Stimulated activated CD8-positive, alpha-beta memory T cell treated with anti-CD3 and anti-CD28 coated beads, Interleukin-7, amount 100 ng/mL, for 4 hours (primary cell): ENCODE data around the gene SLC35F1.

Experiments used
- DNase-seq, 2 donors: peaks; one replicate each; pipeline ENCODE4 v3.0.0-alpha.2; 2020; ENCODE audit warnings: low read depth in 2 of 2

SLC35F1 gene

DNA sequence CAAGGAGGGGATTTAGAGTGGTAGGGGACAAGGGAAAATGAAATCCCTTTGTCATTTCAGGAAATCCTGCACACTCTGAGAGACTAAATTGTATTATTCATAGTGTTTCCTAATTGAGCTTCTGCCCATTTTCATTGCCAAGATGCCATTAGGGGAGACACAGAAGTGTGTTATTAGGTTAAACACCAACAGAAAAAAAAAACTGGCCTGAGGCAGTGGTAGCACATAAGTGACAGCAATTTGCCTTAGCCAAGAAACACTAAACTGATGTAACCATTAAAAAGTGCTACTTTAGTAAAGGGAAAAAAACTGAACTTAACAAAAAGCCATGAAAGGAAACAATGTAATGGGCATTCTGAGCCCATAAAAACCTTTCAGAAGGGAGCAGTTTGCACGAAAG is 370.6 kb downstream of the SLC35F1 start:
- no peak for DNase-seq

DNA sequence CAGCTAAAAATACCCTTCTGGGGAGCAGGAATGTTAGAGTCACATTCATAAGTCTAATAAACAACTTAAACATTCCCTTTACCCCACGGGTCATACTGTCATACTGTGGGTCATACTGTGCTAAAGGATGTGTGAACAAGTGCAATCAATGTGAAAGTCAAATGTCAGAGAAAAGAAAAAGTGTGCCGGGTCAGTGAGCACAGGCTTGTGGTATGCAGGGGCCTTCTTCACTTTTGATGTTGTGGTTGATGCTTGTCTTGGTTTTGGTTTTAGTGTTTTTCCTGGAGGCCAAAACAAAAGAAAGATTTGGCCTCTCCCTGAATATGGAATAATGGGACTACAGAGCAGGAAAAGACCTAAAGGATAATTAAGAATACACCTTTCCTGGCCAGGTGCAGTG is 373.1 kb downstream of the SLC35F1 start:
- no peak for DNase-seq

DNA sequence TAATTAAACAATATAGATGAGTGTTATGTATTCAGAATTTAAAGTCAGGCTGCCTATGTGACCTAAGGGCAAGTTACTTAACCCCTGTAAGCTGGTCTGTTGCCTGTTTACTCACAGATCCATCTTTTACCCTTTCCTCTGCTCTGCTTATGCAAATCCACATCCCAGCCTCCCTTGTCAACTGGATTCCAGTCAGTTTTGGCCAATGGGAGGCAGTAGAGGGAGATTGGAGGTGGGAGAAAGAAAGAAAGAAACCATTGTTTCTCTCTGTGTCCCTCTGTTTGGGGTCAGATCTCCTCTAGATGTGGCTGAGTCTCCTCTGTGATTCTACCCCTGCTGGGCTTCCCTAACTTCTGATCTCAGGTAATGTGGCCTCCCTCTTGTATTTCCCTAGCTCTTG is 374.2 kb downstream of the SLC35F1 start:
- DNase-seq: no peak

DNA sequence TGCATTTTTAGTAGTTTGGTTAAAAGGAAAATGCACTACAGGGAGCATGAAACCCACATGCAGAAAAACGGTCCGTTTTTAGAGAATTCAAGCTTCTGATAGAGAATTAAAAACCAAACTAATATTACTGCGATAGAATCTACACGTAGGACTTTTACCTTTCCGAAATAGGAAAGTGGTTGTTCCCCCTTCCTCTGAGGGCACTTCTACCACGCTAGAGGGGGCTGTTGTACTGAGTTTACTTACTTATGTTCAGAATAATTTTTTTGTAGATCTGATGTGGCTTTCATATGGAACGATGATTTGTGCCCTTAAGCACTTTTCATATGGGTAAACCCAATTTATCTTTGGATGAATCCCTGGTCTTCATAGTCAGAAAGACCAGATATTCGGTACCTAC is 376.7 kb downstream of the SLC35F1 start:
- no peak for DNase-seq

DNA sequence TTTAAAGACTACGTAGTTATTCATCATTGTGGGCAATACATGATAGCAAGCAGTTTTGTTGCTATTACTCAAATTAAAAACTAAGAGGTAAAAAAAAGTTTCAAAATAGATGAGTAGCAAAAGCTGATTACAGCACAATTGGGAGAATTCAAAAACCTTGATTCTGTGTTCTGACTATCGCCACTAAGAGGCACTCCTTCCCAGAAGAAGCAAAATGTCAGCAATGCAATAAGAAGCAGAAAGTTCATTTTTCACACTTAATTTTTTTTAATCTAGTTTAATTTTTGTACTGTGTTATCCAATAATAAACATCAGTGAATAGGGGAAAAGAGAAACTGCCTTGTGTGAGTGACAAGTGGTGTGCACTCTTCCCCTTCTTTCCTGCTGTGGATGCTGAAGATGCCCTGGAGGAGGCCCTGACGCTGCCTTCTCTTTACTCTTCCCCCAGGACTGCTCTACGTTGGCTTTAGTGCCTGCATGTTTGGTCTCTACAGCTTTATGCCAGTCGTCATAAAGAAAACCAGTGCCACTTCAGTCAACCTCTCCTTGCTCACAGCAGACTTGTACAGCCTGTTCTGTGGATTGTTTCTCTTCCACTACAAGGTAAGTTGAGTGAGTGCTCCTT is 377.8 kb downstream of the SLC35F1 start:
- DNase-seq: no peak

DNA sequence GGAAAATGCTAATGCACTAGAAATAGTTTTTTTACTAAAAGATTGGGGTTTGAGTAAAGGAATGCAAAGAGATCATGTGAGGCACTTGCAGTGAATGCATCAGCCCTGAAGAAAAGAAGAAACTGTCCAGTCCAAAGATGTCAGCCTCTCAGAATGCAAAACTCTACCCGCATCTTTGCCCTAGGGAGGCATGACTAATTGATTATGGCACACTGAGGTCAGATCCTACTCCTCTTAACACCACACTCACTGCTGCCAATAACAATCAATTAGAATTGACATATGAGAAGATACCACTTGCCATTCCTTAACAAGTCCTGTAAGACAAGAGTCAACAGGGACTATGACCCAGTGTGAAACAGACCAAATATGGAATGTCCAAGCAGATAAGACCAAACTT is 378.7 kb downstream of the SLC35F1 start:
- DNase-seq: no peak

DNA sequence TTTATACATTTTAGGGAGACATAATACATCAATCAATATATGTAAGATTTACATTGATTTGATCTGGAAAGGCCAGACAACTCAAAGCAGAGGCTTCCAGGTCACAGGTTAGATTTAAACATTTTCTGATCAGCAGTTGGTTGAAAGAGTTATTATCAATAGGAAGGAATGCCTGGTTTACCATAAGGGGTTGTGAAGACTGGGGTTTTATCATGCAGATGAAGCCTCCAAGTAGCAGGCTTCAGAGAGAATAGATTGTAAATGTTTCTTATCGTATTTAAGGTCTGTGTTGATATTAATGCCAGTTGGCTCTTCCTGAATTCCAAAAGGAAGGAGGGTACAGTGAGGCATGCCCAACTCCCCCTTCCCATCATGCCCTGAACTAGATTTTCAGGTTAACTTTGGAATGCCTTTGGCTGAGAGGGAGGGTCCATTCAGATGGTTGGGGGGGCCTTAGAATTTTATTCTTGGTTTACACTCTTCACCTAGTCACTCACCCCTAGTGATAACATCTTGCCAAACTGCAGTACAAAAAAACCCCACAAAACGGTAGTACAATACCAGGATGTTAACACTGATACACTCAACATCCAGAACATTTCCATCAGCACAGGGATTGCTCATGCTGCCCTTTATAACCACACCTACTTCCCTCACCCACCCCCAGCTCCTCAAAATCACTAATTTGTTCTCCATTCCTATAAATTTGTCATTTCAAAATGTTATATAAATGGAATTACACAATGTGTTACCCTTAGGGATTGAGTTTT is 381.5 kb downstream of the SLC35F1 start:
- no peak for DNase-seq

DNA sequence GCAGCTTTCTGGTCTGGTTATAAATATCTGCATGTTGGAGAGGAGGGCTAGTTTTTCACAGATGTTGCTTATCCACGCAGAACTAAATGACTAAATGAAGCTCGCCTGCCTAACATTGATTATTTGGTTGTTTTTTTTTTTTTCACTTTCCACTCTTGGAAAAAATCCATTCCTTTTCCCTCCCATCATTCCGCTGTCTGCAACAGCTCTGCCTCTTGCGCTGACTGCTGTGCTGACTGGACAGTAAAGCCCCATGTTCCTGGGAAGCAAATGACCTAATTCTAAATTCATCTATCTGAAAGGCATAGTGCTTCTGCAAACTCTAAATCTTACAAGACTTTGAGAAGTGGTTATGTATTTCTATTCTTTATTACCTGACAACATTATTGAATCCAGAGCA is 385.5 kb downstream of the SLC35F1 start:
- no peak for DNase-seq

DNA sequence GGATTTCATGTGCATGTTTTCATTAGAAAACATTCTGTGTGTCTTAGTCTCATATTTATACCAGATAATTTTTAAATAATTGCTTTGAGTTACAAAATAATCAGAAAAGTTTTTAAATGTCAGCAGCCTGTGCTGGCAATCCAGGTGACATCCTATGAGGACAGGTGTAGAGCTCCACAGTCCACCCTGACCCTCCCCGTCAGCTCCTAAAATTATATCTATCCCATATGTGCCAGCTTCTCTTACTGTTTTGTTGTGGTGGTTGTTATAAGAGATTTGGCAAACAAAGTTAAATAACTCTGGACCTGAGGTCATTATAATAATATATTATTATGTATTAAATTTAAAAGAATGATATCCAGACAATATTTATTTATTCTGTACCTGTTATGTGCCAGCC is 387.8 kb downstream of the SLC35F1 start:
- DNase-seq: no peak

DNA sequence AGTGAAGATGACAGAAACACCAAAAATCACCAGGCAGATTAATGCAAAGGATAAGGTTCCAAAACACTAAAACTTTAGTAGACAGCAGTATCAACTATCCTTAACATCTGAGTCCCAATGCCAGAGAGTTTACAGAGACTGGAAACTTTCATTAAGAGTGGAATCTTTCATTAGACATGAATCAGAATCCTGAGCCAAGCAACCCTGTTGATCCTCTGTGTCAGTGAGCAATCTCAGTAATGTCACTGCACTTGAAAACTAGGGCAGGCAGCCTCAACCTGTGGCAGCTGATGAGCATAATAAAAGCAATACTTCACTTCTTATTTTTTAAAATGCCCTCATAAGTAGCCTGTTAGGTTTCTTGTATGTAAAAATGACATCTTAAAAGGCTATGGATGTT is 388.3 kb downstream of the SLC35F1 start:
- no peak for DNase-seq

DNA sequence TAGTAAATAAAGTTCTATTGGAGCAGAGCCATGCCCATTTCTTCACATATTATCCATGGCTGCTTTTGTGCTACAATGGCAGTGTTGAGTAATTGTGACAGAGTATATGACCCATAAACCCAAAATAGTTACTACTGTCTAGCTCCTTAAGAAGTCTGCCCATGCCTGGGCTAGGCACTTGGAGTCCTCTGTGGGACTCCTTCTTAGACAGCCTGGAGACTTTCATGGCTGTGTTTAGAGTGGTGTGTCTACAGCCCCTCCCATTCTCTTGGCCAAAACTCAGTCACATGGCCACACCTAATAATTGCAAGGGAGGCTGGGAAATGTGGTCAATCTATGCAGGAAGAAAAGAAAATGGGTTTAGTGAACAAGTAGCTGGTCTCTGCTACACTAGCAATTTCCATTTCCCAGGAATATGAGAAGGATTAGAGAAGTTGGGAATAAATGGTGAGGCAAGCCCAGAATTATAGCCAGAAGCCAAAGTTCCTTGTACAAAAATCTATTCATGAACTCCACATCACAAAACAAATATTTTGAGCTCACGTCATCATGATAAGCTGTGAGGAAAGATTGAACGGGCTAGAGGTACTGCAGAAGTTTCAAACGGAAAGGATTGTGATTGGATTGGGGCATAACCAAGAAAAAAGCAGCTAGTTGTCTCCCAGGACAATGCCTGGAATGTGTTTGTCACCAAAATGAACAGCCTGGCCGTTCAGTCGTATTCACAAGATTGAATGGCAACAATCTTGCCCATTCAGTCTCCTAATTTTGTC is 389.3 kb downstream of the SLC35F1 start:
- DNase-seq: no peak

DNA sequence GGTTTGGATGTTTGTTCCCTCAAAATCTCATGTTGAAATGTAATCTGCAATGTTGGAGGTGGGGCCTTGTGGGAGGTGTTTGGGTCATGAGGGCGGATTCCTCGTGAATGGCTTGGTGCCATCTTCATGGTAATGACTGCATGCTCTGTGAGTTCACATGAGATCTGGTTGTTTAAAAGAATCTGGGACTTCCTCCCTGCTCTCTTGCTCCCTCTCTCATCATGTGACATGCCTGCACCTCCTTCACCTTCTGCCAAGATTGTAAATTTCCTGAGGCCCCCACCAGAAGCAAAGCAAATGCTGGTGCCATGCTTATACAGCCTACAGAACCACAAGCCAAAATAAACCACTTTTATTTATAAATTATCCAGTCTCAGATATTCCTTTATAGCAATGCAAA is 390.8 kb downstream of the SLC35F1 start:
- no peak for DNase-seq

DNA sequence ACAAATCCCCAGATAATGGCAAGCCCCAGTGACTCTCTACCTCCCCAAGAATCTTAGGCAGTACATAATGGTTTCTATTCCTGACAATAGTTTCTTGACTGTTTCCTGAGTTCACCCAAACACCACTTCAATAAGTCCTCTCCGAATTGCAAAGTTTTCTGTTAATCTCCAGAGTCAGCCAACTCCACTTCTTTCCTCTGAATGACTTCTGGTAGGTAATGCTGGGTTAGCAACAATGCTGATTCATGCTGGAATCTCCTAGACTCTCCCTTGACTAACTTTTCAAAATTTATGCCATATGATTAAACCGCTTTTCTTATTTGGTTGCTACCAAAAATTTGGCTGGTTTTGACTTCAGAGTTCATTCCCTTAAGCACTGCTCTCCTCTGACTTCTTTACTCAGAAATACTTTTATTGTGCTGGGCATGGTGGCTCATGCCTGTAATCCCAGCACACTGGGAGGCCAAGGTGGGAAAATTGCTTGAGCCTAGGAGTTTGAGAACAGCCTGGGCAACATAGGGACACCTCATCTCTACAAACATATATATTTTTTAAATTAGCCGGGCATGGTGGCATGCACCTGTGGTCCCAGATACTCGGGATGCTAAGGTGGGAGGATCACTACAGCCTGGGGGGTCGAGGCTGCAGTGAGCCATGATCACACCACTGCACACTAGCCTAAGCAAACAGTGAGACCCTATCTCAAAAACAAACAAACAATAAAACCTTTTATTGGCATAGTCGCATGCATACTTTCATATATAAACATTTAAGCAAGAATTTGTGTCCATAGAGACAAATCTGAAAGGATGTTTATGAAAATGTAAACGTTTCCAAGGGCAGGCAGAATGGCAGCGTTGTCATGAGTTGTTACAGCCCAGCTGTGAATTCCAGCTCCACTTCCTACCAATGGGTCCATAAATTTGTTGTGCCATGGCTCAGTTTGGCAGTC is 391.7 kb downstream of the SLC35F1 start:
- DNase-seq: no peak

DNA sequence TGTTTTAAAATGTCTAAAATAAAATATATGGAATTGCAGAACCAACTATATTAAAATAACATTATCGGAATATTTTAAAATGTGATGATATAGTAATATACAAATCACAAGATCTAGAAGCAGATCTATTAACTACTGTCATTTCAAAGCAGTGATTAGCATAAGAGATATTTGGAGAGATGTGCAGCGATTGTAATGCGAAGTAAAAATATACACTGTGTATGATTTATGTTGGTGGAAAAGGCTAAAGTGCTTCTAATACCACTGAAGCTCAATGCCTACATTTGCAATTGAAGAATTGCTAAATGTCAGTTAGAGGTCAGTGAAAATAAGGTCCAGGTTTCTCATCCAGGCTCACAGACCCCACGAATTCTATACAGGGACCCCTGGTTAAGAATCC is 392.4 kb downstream of the SLC35F1 start:
- DNase-seq: no peak

DNA sequence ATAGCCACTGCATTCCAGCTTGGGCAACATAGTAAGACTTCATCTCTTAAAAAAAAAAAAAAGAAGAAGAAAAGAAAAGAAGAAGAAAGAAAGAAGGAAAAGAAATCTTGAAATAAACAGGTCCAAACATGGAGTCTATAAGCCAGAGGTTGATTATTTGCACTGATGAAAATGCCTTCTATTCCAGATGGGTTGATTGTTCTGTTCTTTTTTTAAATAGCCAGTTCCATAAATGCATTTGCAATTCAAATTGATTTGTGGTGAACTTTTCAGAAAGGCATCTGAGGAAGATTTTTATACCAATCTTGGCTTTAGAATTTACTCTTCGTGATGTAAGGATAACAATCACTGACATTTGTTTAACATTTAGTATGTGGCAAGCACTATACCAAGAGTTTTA is 397.3 kb downstream of the SLC35F1 start:
- no peak for DNase-seq

DNA sequence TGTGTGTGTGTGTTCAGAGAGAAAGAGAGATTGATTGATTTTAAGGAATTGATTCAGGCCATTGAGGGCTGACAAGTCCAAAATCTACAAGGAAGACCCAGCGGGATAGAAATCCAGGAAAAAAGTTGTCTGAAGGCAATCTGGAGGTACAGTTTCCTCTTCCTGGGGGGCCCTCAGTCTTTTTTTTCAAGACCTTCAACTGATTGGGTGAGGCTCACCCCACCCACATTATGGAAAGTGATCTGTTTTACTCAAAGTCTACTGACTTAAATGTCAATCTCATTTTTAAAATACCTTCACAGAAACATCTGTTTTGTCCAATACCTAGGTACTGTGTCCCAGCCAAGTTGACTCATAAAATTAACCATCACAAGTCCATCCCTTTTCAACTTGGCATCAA is 398.0 kb downstream of the SLC35F1 start:
- DNase-seq: no peak

DNA sequence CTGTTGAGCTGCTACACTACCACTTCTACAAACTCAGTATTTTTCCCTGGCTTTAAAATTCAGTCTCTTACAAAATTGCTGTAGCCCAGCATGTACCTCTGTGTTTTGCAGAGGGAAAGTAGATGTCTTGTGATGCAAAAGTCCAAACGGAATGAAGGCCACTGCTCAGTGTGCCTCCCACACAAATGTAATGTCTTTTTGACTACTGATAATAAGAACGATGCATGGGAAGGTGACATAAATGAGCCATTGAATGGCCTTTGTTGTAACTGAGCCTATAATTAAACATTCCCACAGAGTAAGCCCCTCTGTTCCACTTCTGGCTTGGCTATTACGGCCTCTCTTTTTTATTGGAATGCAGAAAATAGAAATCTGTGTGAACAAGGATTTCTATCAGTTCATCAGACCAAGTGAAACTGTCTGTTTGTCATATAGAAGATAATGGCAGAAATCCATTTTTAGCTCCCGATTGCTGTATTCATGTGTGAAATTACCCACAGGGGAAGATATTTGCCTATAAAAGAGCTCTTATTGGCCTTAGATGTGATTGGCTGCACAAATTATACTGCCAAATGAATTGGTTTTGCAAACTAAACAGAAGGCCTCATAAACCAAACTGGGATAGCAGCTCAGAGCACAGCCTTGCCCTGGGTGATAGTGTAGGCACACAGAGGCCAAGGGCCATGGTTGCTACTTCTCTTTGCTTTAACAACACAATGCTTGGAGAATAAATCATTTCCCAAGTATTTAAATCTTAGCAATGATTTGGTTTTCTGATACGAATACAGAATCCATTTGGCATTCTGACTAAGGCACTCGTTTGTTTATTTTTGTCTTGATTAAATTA is 399.6 kb downstream of the SLC35F1 start:
- no peak for DNase-seq

DNA sequence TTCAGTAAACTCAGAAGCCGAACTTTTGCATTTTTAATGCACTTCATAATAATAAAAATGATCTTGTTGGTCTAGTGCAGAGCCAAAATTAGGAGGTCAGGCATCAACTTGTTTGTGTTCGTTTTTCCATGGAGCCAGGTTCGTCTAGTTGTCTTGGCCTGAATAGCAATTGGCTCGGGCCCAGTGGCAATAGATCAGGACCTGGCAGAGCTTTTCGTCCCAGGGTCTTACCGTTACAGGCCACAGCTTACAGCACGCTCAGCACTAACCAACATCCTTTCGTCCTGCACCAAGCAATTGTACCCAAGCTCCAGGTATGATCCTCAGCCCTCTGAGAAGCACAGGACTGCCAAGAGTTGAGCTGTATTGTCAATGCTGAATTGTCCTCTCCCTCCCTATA is 400.5 kb downstream of the SLC35F1 start:
- DNase-seq: no peak

DNA sequence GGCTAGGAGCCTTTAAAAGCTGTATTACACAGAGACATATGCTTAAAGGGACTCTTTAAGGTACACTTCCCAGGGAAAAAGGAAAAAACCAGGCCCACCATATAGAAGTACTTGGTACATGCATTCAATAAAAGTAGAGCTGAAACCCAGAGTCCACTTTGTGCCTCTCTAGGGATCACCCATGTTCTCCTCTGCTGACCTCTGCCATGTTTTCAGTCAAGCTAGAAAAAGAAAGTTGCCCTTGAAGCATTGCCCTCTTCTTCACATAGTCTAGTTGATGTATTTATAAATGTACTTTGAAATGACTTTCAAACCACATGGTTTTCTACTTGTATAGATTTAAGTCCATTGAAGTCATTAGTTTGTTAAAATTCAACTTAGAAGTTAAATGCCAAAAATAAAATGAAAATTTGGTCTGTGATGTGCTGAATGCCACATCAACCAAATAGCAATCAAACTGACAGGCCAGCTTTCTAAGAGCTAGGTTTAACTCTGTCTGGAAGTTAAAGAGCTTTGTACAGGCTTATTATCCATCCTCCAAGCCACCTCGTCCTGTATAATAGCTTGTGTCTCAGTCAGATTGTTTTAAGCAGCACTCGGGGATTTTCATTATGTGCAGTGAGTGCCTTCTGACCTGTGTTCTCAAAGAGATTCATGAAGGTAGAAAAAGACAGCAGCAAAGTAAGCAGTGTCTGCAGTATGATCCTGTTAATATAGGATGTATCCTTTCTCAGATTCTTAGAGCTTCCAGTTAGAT is 402.5 kb downstream of the SLC35F1 start:
- DNase-seq: no peak

DNA sequence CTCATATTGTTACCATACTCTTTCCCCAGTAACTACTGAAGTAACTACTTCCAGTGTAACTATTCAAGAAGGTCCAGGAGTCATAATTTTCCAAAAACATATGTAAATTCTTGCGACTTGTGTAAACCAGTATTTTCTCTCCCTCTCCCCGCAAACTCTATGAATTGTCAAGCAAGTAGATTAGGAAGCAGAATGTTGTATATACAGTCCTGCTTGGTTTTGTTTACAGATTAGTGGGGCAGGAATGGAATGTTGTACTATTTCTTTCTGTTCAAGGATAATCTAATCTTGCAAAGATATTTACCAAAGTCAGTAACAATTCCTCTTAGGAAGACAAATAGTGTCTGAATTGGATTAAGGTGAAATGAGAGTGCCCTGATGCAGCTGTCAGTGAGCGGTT is 406.1 kb downstream of the SLC35F1 start:
- no peak for DNase-seq
